H1 (cell line): ENCODE results near the gene VAV2. TPM values are rescaled to one million over a fixed set of nuclear protein-coding genes. Genes with fewer than 3 reads are reported as not detected.

Experiments used
- CTCF ChIA-PET: fragments of 300-600 bp; sonication (Branson Sonifier 250); formaldehyde crosslinking; loops from one replicate; lab custom pipeline; 2021; ENCODE audit not compliant: partially characterized antibody; lab: Charles Lee
- POLR2A ChIA-PET: fragments of 300-600 bp; sonication (Branson Sonifier 250); formaldehyde crosslinking; loops from one replicate; lab custom pipeline; 2021; ENCODE audit warnings: inconsistent platforms; ENCODE audit not compliant: partially characterized antibody; lab: Charles Lee
- DNase-seq, 2 experiments: peaks; one replicate each; pipeline versions ENCODE4 v3.0.0 to v3.0.0-alpha.2; 2010 to 2022; ENCODE audit warnings: low spot score in 2 of 2, low read depth in 1 of 2, mixed read lengths in 1 of 2
- FAIRE-seq: peaks from 2 replicates; lab custom pipeline; 2011; peaks lifted over from hg19 to GRCh38; lab: Jason Lieb, UNC
- H2AFZ ChIP-seq: 2 replicates; pipeline ENCODE4 v1.8.1; 2012; ENCODE audit warnings: low read length, inconsistent platforms
- H2AK5ac ChIP-seq: 2 replicates; pipeline ENCODE4 v1.6.1; 2013; ENCODE audit warnings: low read depth, low read length
- H2BK120ac ChIP-seq: replicated peaks from 2 replicates; pipeline ENCODE3; 2013; ENCODE audit warnings: low read depth, low read length, inconsistent platforms
- H2BK12ac ChIP-seq: 2 replicates; pipeline ENCODE4 v1.6.1; 2013; ENCODE audit warnings: low read depth, low read length
- H2BK15ac ChIP-seq: 2 replicates; pipeline ENCODE4 v1.6.1; 2013; ENCODE audit warnings: low read length
- H2BK20ac ChIP-seq: 2 replicates; pipeline ENCODE4 v1.6.1; 2013; ENCODE audit warnings: low read length
- H2BK5ac ChIP-seq: 2 replicates; pipeline ENCODE4 v1.6.1; 2013; ENCODE audit warnings: low read depth, low read length
- H3K14ac ChIP-seq: 2 replicates; pipeline ENCODE4 v1.6.1; 2013; ENCODE audit warnings: inconsistent platforms; ENCODE audit not compliant: insufficient read length
- H3K18ac ChIP-seq: 2 replicates; pipeline ENCODE4 v1.6.1; 2013; ENCODE audit warnings: low read length; ENCODE audit errors: extremely low read depth
- H3K23ac ChIP-seq: 2 replicates; pipeline ENCODE4 v1.6.1; 2013; ENCODE audit warnings: inconsistent platforms; ENCODE audit not compliant: insufficient read length
- H3K23me2 ChIP-seq: 2 replicates; pipeline ENCODE4 v1.6.1; 2013; ENCODE audit warnings: low read depth, low read length
- H3K27ac ChIP-seq: 2 replicates; pipeline ENCODE4 v1.6.1; 2011; ENCODE audit warnings: low read depth, low read length, inconsistent platforms
- H3K27me3 ChIP-seq, 4 experiments: replicated peaks in 1 of 4; 1 replicate in 1 of 4; 2 replicates in 3 of 4; pipeline versions ENCODE4 v1.6.1 to v1.8.1; 2011 to 2013; ENCODE audit warnings: low read length in 3 of 4, mild to moderate bottlenecking in 3 of 4, inconsistent platforms in 2 of 4, mixed read lengths in 2 of 4, moderate library complexity in 1 of 4; ENCODE audit not compliant: control insufficient read depth in 3 of 4, insufficient read depth in 3 of 4; ENCODE audit errors: extremely low read depth in 1 of 4
- H3K36me3 ChIP-seq, 4 experiments: 2 replicates each; pipeline versions ENCODE4 v1.6.1 to v1.8.1; 2011 to 2013; ENCODE audit warnings: mild to moderate bottlenecking in 4 of 4, low read length in 3 of 4, moderate library complexity in 2 of 4, control low read depth in 1 of 4, inconsistent platforms in 1 of 4; ENCODE audit not compliant: insufficient read depth in 4 of 4, control insufficient read depth in 2 of 4
- H3K4ac ChIP-seq: replicated peaks from 2 replicates; pipeline ENCODE3; 2013; ENCODE audit warnings: low read length, low read depth, mixed read lengths, inconsistent platforms; ENCODE audit not compliant: insufficient read length
- H3K4me1 ChIP-seq, 4 experiments: replicated peaks in 1 of 4; 1 replicate in 1 of 4; 2 replicates in 3 of 4; pipeline versions ENCODE4 v1.6.1 to v1.8.1; 2011 to 2013; ENCODE audit warnings: low read length in 3 of 4, inconsistent platforms in 2 of 4, mixed read lengths in 1 of 4; ENCODE audit not compliant: insufficient read depth in 4 of 4, control insufficient read depth in 3 of 4
- H3K4me2 ChIP-seq, 2 experiments: 2 replicates each; pipeline versions ENCODE4 v1.6.1 to v1.8.1; 2011 to 2013; ENCODE audit warnings: low read depth in 2 of 2, low read length in 2 of 2, control low read depth in 1 of 2, inconsistent platforms in 1 of 2, mild to moderate bottlenecking in 1 of 2; ENCODE audit not compliant: insufficient read depth in 1 of 2
- H3K4me3 ChIP-seq, 4 experiments: fragments of 200-600, 300-600 bp in 1 of 4; sonication (generic), shearing (Covaris generic), sonication (Bioruptor Twin) in 1 of 4; 2 replicates each; pipeline versions ENCODE4 v1.5.1 to v1.8.1; 2011 to 2016; ENCODE audit warnings: low read length in 4 of 4, low read depth in 3 of 4, control low read depth in 2 of 4, inconsistent platforms in 2 of 4, mild to moderate bottlenecking in 2 of 4, mixed read lengths in 1 of 4, moderate library complexity in 1 of 4; ENCODE audit not compliant: insufficient read depth in 2 of 4; ENCODE audit errors: extremely low read depth in 1 of 4
- H3K56ac ChIP-seq: replicated peaks from 2 replicates; pipeline ENCODE3; 2013; ENCODE audit warnings: low read depth, mild to moderate bottlenecking, mixed read lengths, low read length, inconsistent platforms; ENCODE audit not compliant: insufficient read length
- H3K79me1 ChIP-seq: 2 replicates; pipeline ENCODE4 v1.6.1; 2013; ENCODE audit warnings: low read depth, low read length, control low read depth
- H3K79me2 ChIP-seq, 2 experiments: 2 replicates each; pipeline versions ENCODE4 v1.6.1 to v1.8.1; 2012 to 2013; ENCODE audit warnings: low read length in 2 of 2, mild to moderate bottlenecking in 2 of 2, inconsistent platforms in 1 of 2; ENCODE audit not compliant: insufficient read depth in 2 of 2, control insufficient read depth in 1 of 2
- H3K9ac ChIP-seq, 4 experiments: replicated peaks in 1 of 4; 1 replicate in 1 of 4; 2 replicates in 3 of 4; pipeline versions ENCODE4 v1.6.1 to v1.8.1; 2011 to 2013; ENCODE audit warnings: low read depth in 3 of 4, low read length in 3 of 4, control low read depth in 2 of 4, mild to moderate bottlenecking in 2 of 4, moderate library complexity in 2 of 4, inconsistent platforms in 1 of 4; ENCODE audit errors: extremely low read depth in 1 of 4
- H3K9me3 ChIP-seq, 2 experiments: 2 replicates each; pipeline versions ENCODE4 v1.6.1 to v1.8.1; 2012 to 2013; ENCODE audit warnings: mild to moderate bottlenecking in 2 of 2, moderate library complexity in 2 of 2, control low read depth in 1 of 2, inconsistent platforms in 1 of 2, low read depth in 1 of 2, low read length in 1 of 2, mixed read lengths in 1 of 2; ENCODE audit not compliant: insufficient read depth in 2 of 2
- H4K20me1 ChIP-seq, 2 experiments: replicated peaks in 1 of 2; 2 replicates each; pipeline versions ENCODE3 to v1.8.1; 2011 to 2013; ENCODE audit warnings: inconsistent platforms in 2 of 2, low read length in 2 of 2, mild to moderate bottlenecking in 1 of 2; ENCODE audit not compliant: insufficient read depth in 2 of 2, control insufficient read depth in 1 of 2
- H4K5ac ChIP-seq: 2 replicates; pipeline ENCODE4 v1.6.1; 2013; ENCODE audit warnings: low read length, low read depth, mixed read lengths, inconsistent platforms; ENCODE audit not compliant: insufficient read length
- H4K8ac ChIP-seq: 2 replicates; pipeline ENCODE4 v1.8.0; 2013; ENCODE audit warnings: mild to moderate bottlenecking, moderate library complexity, low read length, inconsistent platforms; ENCODE audit not compliant: insufficient read depth; ENCODE audit errors: extremely low read depth
- H4K91ac ChIP-seq: replicated peaks from 2 replicates; pipeline ENCODE3; 2013; ENCODE audit warnings: low read length, mixed read lengths, inconsistent platforms; ENCODE audit not compliant: insufficient read length
- HDAC2 ChIP-seq, 2 experiments: fragments of 300-600 bp in 1 of 2; sonication (generic) in 1 of 2; IDR thresholded peaks; 2 replicates each; pipeline ENCODE4 v1.6.1; 2011 to 2012; ENCODE audit warnings: low read depth in 2 of 2, low read length in 2 of 2, mild to moderate bottlenecking in 2 of 2, moderate library complexity in 2 of 2, borderline replicate concordance in 1 of 2, inconsistent platforms in 1 of 2
- HDAC6 ChIP-seq: IDR thresholded peaks from one replicate; pipeline ENCODE4 v1.7.1; 2012; ENCODE audit warnings: low read depth, mild to moderate bottlenecking, inconsistent platforms, low read length, moderate library complexity
- KDM4A ChIP-seq: IDR thresholded peaks from one replicate; pipeline ENCODE4 v1.7.1; 2012; ENCODE audit warnings: low read depth, mild to moderate bottlenecking, moderate library complexity, low read length, inconsistent platforms; ENCODE audit not compliant: severe bottlenecking
- NANOG ChIP-seq: IDR thresholded peaks from 2 replicates; pipeline ENCODE4 v1.6.1; 2011; ENCODE audit warnings: low read length, low read depth, mild to moderate bottlenecking, inconsistent platforms; ENCODE audit not compliant: insufficient read depth, poor library complexity, severe bottlenecking
- POU5F1 ChIP-seq: IDR thresholded peaks from 2 replicates; pipeline ENCODE4 v1.6.1; 2011; ENCODE audit warnings: low read depth, mild to moderate bottlenecking, low read length, moderate library complexity
- SP4 ChIP-seq: IDR thresholded peaks from 2 replicates; pipeline ENCODE4 v1.6.1; 2012; ENCODE audit warnings: low read length, inconsistent platforms
- WGBS, 2 experiments: shearing (Covaris generic) in 1 of 2; methylation state at CpG; one replicate each; pipeline versions ENCODE4 v1.1.6 to v1.1.7; 2013 to 2015; ENCODE audit warnings: low lambda C conversion rate in 2 of 2, mixed read lengths in 2 of 2, inconsistent platforms in 1 of 2, low coverage in 1 of 2, missing lambda C conversion rate in 1 of 2; ENCODE audit not compliant: insufficient replicate concordance in 2 of 2, insufficient coverage in 1 of 2, insufficient read length in 1 of 2; ENCODE audit errors: extremely low coverage in 1 of 2, missing lambda C conversion rate in 1 of 2; 5-methylcytosine and 5-hydroxymethylcytosine counted together
- polyA plus RNA-seq, 7 experiments: library from polyadenylated mRNA; depleted of rRNA in 3 of 7; stranded (reverse) in 5 of 7; unstranded in 2 of 7; fragments of >200 nt in 5 of 7; fragments of 200-250 nt in 2 of 7; gene quantifications; 1 replicate in 5 of 7; 2 replicates in 1 of 7; 4 replicates in 1 of 7; pipeline versions ENCODE4 v1.2.1 to v1.2.3, GENCODE V29; 2011 to 2013; ENCODE audit warnings: missing spikeins in 2 of 7, mixed read lengths in 2 of 7
- total RNA-seq: library from RNA; stranded (reverse); fragmentation: NEBNext Ultra II Directional; extraction: Animal tissue kit (Norgen Biotek cat#: 25700); gene quantifications from 2 replicates; pipeline ENCODE4 v1.2.1, GENCODE V29; 2021
- TF ChIP-seq, protein P1 (sequence below): IDR thresholded peaks from 2 replicates; pipeline ENCODE4 v1.6.1; 2012; ENCODE audit warnings: low read length, inconsistent platforms
- TF ChIP-seq, protein P2 (sequence below): IDR thresholded peaks from 2 replicates; pipeline ENCODE4 v1.6.1; 2011; ENCODE audit warnings: low read depth, mild to moderate bottlenecking, low read length; ENCODE audit not compliant: insufficient read depth

VAV2 gene
- total and polyA plus RNA-seq, 2 of the 8 experiments (the other 6 are each of a cell fraction or from before 2014, with no cell fraction given) = 13.6 to 37.6 TPM

DNA sequence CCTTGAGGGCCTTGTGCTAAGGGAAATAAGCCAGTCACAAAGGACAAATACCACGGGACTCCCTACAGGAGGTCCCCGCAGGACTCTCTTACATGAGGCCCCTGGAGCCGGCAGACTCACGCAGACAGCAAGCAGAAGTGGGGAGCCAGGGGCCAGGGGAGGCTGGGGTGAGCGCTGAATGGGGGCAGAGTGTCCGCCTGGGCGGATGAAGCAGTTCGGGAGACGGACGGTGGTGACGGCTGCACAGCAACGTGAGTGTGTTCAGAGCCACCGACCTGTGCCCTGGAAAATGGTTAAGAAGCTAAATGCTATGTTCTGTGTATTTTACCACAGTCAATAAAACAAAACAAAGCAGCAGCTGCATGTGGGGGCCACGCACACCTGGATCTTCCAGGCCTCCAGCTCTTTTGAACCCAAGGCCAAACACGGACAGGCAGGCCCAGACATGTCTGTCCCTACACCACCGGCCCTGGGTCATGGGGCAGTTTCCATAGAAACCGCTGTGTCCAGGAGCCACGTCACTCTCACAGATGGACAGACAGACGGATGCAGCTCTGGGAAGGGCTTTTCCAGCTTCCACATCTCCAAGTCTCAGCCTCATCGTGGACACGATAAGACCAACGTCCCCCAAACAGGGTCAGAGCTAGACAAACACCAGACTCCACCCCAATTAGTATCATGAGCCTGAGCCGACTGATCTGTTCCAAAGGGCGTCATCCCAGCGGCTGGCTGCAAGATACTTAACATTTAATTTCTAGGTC is 103.9 kb downstream of the VAV2 start:
- Histone ChIP-seq H3K4me2 (peak overlapping the region in 1 of 2 experiments; percentile 27; a peak in 1 of 4 replicates), H3K14ac (no peak overlapping the region), H3K27ac (peak overlapping the region; percentile 43; the same call in 1 of the 2 replicates), H3K79me1 (peaks cover 7% of the 10 kb centered on the region), H3K9me3 (no peaks in the 10 kb centered on the region), H3K18ac (peak overlapping the region; percentile 83), H3K23me2 (no peaks in the 10 kb centered on the region; the same call in 1 of the 2 replicates), H2BK12ac (peak overlapping the region; percentile 97; the same call in 1 of the 2 replicates), H3K4ac (peak overlapping the region; percentile 98), H3K79me2 (peaks cover 0 to 46% of the 10 kb centered on the region in 2 experiments; a peak in 2 of 4 replicates), H4K20me1 (peaks cover 3 to 4% of the 10 kb centered on the region in 2 experiments), H3K27me3 (no peaks in the 10 kb centered on the region), H3K4me1 (peaks cover 0 to 47% (median 23%) of the 10 kb centered on the region in 4 experiments; a peak in 6 of 7 replicates), H2BK120ac (peak overlapping the region; percentile 33), H4K8ac (no peak overlapping the region), H2BK20ac (peak overlapping the region; percentile 95; the same call in 1 of the 2 replicates), H3K9ac (peak overlapping the region in 2 of 4 experiments; percentile 10 to 20; a peak in 1 of 7 replicates), H3K56ac (no peak overlapping the region), H3K23ac (no peak overlapping the region), H2AK5ac (peak overlapping the region; percentile 60; the same call in 1 of the 2 replicates), H3K36me3 (no peaks in the 10 kb centered on the region), H4K91ac (peak overlapping the region; percentile 89), H2AFZ (no peak overlapping the region), H3K4me3 (no peak overlapping the region), H2BK5ac (peak overlapping the region; percentile 97), H4K5ac (no peak overlapping the region), H2BK15ac (0 out of 2 replicates have a peak overlapping the region, but pooled peaks have one; percentile 61)
- FAIRE-seq (no peak), DNase-seq (peak in 1 of 2 experiments; percentile 46)
- ChIA-PET CTCF (interaction anchor here (0.9 to 3.0 kb wide), 7 partner anchors 8 to 106 kb away, joined by 3 to 20 read pairs (median 4); no protein-coding TSS in a partner anchor), POLR2A (interaction anchor here (1.1 kb wide), 1 partner anchor 273 kb away, joined by 3 read pairs; no protein-coding TSS in a partner anchor)
- 72% methylated on average over 21 of the region's 25 CpGs; no CpG with 5 or more reads in 1 of the 2 experiments for WGBS, 2 experiments
- TF ChIP-seq HDAC6 = no peak
- TF ChIP-seq NANOG = no peak
- TF ChIP-seq, protein P1, sequence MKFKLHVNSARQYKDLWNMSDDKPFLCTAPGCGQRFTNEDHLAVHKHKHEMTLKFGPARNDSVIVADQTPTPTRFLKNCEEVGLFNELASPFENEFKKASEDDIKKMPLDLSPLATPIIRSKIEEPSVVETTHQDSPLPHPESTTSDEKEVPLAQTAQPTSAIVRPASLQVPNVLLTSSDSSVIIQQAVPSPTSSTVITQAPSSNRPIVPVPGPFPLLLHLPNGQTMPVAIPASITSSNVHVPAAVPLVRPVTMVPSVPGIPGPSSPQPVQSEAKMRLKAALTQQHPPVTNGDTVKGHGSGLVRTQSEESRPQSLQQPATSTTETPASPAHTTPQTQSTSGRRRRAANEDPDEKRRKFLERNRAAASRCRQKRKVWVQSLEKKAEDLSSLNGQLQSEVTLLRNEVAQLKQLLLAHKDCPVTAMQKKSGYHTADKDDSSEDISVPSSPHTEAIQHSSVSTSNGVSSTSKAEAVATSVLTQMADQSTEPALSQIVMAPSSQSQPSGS = no peak
- no peak for TF ChIP-seq KDM4A
- TF ChIP-seq HDAC2 (IDR thresholded peaks at IDR 0.05; ENCODE audit: borderline replicate concordance in 1 of 2, low read depth in 2 of 2, low read length in 2 of 2) = no peak
- no peak for TF ChIP-seq POU5F1
- TF ChIP-seq SP4 = no peak
- TF ChIP-seq, protein P2, sequence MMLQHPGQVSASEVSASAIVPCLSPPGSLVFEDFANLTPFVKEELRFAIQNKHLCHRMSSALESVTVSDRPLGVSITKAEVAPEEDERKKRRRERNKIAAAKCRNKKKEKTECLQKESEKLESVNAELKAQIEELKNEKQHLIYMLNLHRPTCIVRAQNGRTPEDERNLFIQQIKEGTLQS = no peak
